Neuronal stem cell (in vitro differentiated cells): ENCODE results near the gene CMBL.
A peak's percentile ranks its signal among the peaks of the same experiment; 100 is the strongest.

Source experiments
- DNase-seq: peaks from one replicate; pipeline ENCODE4 v3.0.0-alpha.2; 2013; ENCODE audit warnings: low spot score
- H2AFZ ChIP-seq: one replicate; pipeline ENCODE4 v1.6.1; 2013; ENCODE audit warnings: mild to moderate bottlenecking, low read length, inconsistent platforms
- H2AK5ac ChIP-seq: 2 replicates; pipeline ENCODE4 v1.6.1; 2013; ENCODE audit warnings: low read depth, mild to moderate bottlenecking, inconsistent platforms, low read length, moderate library complexity, mixed read lengths
- H2BK120ac ChIP-seq: 2 replicates; pipeline ENCODE4 v1.6.1; 2013; ENCODE audit warnings: low read depth, mild to moderate bottlenecking, inconsistent platforms, low read length, moderate library complexity, mixed read lengths
- H2BK12ac ChIP-seq: one replicate; pipeline ENCODE4 v1.6.1; 2013; ENCODE audit warnings: low read length, inconsistent platforms
- H2BK15ac ChIP-seq: 2 replicates; pipeline ENCODE4 v1.6.1; 2013; ENCODE audit warnings: mild to moderate bottlenecking, low read length, inconsistent platforms, mixed read lengths
- H2BK5ac ChIP-seq: one replicate; pipeline ENCODE4 v1.6.1; 2013; ENCODE audit warnings: inconsistent platforms, mild to moderate bottlenecking, low read length, moderate library complexity
- H3K14ac ChIP-seq: one replicate; pipeline ENCODE4 v1.6.1; 2013; ENCODE audit warnings: low read length, inconsistent platforms
- H3K18ac ChIP-seq: 2 replicates; pipeline ENCODE4 v1.6.1; 2013; ENCODE audit warnings: low read length, inconsistent platforms
- H3K23ac ChIP-seq: 2 replicates; pipeline ENCODE4 v1.6.1; 2013; ENCODE audit warnings: low read depth, mild to moderate bottlenecking, mixed read lengths, low read length, inconsistent platforms; ENCODE audit not compliant: poor library complexity
- H3K27ac ChIP-seq: replicated peaks from 3 replicates; pipeline ENCODE4 v1.5.1; 2013; ENCODE audit warnings: low read length, inconsistent platforms
- H3K27me3 ChIP-seq, 3 experiments: 2 replicates each; pipeline ENCODE4 v1.6.1; 2013; ENCODE audit warnings: low read length in 3 of 3, mild to moderate bottlenecking in 2 of 3, inconsistent platforms in 1 of 3, low read depth in 1 of 3, mixed read lengths in 1 of 3, moderate library complexity in 1 of 3; ENCODE audit not compliant: control insufficient read depth in 3 of 3, insufficient read depth in 3 of 3
- H3K36me3 ChIP-seq, 2 donors: replicated peaks in 1 of 2; 2 replicates each; pipeline ENCODE4 v1.6.1; 2013; ENCODE audit warnings: low read length in 2 of 2; ENCODE audit not compliant: control insufficient read depth in 2 of 2, insufficient read depth in 2 of 2
- H3K4ac ChIP-seq: 2 replicates; pipeline ENCODE4 v1.6.1; 2013; ENCODE audit warnings: inconsistent platforms, mild to moderate bottlenecking, low read length, moderate library complexity
- H3K4me1 ChIP-seq, 2 donors: 1 replicate in 1 of 2; 2 replicates in 1 of 2; pipeline ENCODE4 v1.6.1; 2013; ENCODE audit warnings: low read length in 2 of 2, low read depth in 1 of 2; ENCODE audit not compliant: control insufficient read depth in 2 of 2, insufficient read depth in 1 of 2
- H3K4me2 ChIP-seq: one replicate; pipeline ENCODE4 v1.6.1; 2013; ENCODE audit warnings: mild to moderate bottlenecking, low read length, inconsistent platforms; ENCODE audit not compliant: insufficient read depth, poor library complexity, severe bottlenecking
- H3K4me3 ChIP-seq, 2 donors: 2 replicates each; pipeline ENCODE4 v1.5.1; 2013; ENCODE audit warnings: low read length in 2 of 2, mild to moderate bottlenecking in 2 of 2, inconsistent platforms in 1 of 2, moderate library complexity in 1 of 2
- H3K79me1 ChIP-seq: one replicate; pipeline ENCODE4 v1.6.1; 2013; ENCODE audit warnings: low read depth, mild to moderate bottlenecking, inconsistent platforms, low read length, moderate library complexity
- H3K9ac ChIP-seq: one replicate; pipeline ENCODE4 v1.6.1; 2013; ENCODE audit warnings: mild to moderate bottlenecking, low read depth, low read length, inconsistent platforms; ENCODE audit not compliant: poor library complexity
- H3K9me3 ChIP-seq, 2 donors: replicated peaks in 1 of 2; 2 replicates each; pipeline versions ENCODE3 to v1.6.1; 2013; ENCODE audit warnings: low read length in 2 of 2, mild to moderate bottlenecking in 2 of 2, inconsistent platforms in 1 of 2, low read depth in 1 of 2, mixed read lengths in 1 of 2, moderate library complexity in 1 of 2; ENCODE audit not compliant: control insufficient read depth in 2 of 2, insufficient read depth in 1 of 2
- H4K8ac ChIP-seq: one replicate; pipeline ENCODE4 v1.6.1; 2013; ENCODE audit warnings: low read depth, mild to moderate bottlenecking, inconsistent platforms, low read length, moderate library complexity
- H4K91ac ChIP-seq: one replicate; pipeline ENCODE4 v1.6.1; 2013; ENCODE audit warnings: low read length, low read depth, mild to moderate bottlenecking, inconsistent platforms; ENCODE audit not compliant: poor library complexity
- WGBS, 2 donors: extraction: QIAGEN DNeasy Blood & Tissue Kit; methylation state at CpG; one replicate each; pipeline ENCODE4 v1.1.7; 2013; ENCODE audit warnings: missing lambda C conversion rate in 2 of 2, mixed read lengths in 1 of 2; ENCODE audit not compliant: insufficient read length in 2 of 2, insufficient replicate concordance in 1 of 2; ENCODE audit errors: extremely low coverage in 2 of 2; 5-methylcytosine and 5-hydroxymethylcytosine counted together

CMBL gene

DNA sequence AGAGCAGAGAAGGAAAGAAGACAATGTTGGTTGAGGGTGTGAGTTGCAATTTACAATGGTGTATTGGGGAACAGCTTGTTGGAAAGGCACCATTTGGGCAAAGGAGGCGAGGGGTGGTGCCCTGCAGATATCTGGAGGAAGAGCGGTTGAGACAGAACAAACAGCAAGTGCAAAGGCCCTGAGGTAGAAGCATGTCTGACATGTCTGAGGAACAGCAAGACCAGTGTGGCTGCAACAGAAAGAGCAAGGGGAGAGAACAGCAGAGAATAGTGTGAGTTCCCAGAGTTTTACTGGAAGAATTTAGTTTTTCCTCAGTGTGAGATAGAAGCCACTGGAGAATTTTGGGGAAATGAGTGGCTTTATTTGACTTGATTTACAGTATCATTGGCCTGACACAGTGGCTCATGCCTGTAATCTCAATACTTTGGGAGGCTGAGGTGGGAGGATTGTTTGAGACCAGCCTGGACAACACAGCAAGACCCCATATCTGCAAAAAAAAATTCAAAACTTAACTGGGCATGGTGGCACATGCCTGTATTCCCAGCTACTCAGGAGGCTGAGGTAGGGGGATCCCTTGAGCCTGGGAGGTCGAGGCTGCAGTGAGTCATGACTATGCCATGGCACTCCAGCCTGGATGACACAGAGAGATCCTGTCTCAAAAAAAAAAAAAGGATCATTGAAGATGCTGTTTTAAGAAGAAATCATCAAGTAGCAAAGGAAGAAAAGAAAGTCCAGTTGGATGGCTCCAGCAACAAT is 13.6 kb downstream of the CMBL start:
- Histone ChIP-seq H3K18ac (no peak overlapping the region), H2BK5ac (no peak overlapping the region), H3K27me3 (no peaks in the 10 kb centered on the region), H3K36me3 (peaks cover 2 to 13% of the 10 kb centered on the region in 2 donors), H3K27ac (no peak overlapping the region), H3K9me3 (peaks cover 0 to 1% of the 10 kb centered on the region in 2 donors), H2AFZ (no peak overlapping the region), H4K8ac (no peak overlapping the region), H3K9ac (no peak overlapping the region), H3K4me3 (no peak overlapping the region), H3K4me2 (no peak overlapping the region), H3K79me1 (no peaks in the 10 kb centered on the region), H3K23ac (no peak overlapping the region), H2BK120ac (no peak overlapping the region), H2AK5ac (no peak overlapping the region), H4K91ac (no peak overlapping the region), H3K4ac (no peak overlapping the region), H3K4me1 (peaks cover 0 to 8% of the 10 kb centered on the region in 2 donors), H3K14ac (no peak overlapping the region), H2BK15ac (no peak overlapping the region), H2BK12ac (no peak overlapping the region)
- no CpG with 5 or more reads among the region's 3 CpGs for WGBS, 2 donors
- DNase-seq = no peak

DNA sequence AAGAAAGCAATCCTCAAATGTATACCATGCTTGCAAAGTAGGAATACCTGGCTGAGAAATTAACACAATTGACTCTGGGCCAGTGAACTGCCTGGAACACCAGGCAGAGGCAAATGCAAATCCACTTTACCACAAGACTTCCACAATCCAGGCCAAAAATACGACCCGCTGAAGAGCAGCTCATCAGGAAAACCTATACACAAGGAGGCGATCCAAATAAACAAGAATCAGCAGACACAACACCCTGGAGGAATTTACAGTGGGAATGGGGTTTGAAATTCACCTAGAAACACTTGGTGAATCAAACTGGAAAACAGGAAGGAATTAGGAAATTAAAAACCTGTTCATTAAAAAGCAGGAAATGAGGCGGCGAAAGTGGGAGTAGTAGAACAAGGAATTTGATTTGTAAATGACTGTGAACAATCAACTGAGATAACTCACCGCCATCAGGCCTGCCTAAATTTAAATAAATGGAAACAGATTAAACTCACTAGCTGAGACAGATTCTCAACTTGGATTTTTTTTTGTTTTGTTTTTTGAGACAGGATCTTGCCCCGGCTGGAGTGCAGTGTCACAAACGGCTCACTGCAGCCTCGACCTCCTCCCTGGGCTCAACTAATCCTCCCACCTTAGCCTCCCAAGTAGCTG is 15.9 kb downstream of the CMBL start:
- Histone ChIP-seq H3K9me3 (peaks cover 0 to 1% of the 10 kb centered on the region in 2 donors), H3K36me3 (peaks cover under 1 to 26% of the 10 kb centered on the region in 2 donors), H2BK15ac (no peak overlapping the region), H3K27me3 (no peaks in the 10 kb centered on the region), H2AFZ (no peak overlapping the region), H3K18ac (no peak overlapping the region), H3K23ac (no peak overlapping the region), H4K8ac (no peak overlapping the region), H3K4me2 (no peak overlapping the region), H2BK5ac (no peak overlapping the region), H3K4me3 (no peak overlapping the region), H2BK12ac (no peak overlapping the region), H3K4ac (no peak overlapping the region), H3K4me1 (peaks cover 0 to 3% of the 10 kb centered on the region in 2 donors), H3K9ac (no peak overlapping the region), H4K91ac (no peak overlapping the region), H2AK5ac (no peak overlapping the region), H2BK120ac (no peak overlapping the region), H3K14ac (no peak overlapping the region), H3K79me1 (no peaks in the 10 kb centered on the region), H3K27ac (no peak overlapping the region)
- no peak for DNase-seq
- WGBS, 2 donors = no CpG with 5 or more reads among the region's 9 CpGs

DNA sequence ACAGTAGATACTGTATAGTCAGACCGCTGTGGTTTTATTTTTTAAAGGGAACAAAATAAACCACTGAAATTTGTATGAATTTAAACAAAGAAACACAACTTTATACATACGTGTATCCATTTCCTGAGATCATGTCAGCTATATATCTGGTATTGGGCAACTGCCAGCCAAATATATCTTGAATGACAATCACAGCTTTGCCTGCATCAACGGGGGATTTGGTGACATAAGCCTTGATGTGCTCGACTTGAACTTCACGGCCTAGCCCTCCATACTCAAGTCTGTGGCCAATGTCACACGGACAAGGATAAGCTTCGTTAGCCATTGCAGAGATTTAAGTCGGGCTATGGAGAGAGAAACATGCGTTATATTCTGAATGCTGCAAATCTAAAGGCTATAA is 17.3 kb downstream of the CMBL start:
- no peak overlapping the region for H4K8ac ChIP-seq
- no peak overlapping the region for H3K4me2 ChIP-seq
- no peak overlapping the region for H2BK12ac ChIP-seq
- no peak overlapping the region for H2AFZ ChIP-seq
- no peak for DNase-seq
- H3K23ac ChIP-seq = no peak overlapping the region
- peaks cover 6 to 33% of the 10 kb centered on the region in 2 donors for H3K36me3 ChIP-seq
- H2BK120ac ChIP-seq = no peak overlapping the region
- no peaks in the 10 kb centered on the region for H3K27me3 ChIP-seq
- no peak overlapping the region for H3K4me3 ChIP-seq
- H3K14ac ChIP-seq = no peak overlapping the region
- peaks cover 0 to 3% of the 10 kb centered on the region in 2 donors for H3K4me1 ChIP-seq
- H4K91ac ChIP-seq = no peak overlapping the region
- no peak overlapping the region for H3K9ac ChIP-seq
- H2BK15ac ChIP-seq = no peak overlapping the region
- H3K27ac ChIP-seq = no peak overlapping the region
- WGBS, 2 donors = no CpG with 5 or more reads among the region's 9 CpGs
- H3K9me3 ChIP-seq = no peaks in the 10 kb centered on the region
- H3K18ac ChIP-seq = no peak overlapping the region
- H2AK5ac ChIP-seq = no peak overlapping the region
- H2BK5ac ChIP-seq = no peak overlapping the region
- H3K79me1 ChIP-seq = no peaks in the 10 kb centered on the region
- H3K4ac ChIP-seq = no peak overlapping the region

DNA sequence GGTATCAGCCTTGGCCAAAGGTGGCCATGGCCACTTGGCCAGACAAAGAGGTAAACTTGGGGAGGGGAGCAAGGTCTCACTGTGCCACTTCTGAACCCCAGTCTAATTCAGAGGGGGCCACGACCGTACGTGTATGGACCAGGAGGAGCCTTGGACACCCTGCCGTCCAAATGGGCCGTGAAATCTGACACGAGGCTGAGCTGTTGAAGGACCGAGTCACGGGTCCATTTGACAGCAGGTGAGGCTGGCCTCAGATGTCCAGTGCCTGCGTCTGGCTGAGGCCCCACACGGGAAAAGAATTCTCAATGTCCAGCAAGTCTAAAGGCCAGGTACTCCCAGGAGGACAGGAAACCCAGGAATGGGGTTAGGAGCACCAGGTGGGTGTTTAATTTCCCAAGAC is 17.7 kb downstream of the CMBL start:
- no peak overlapping the region for H3K9ac ChIP-seq
- peak overlapping the region; percentile 52 for H3K18ac ChIP-seq
- H3K4me1 ChIP-seq = peaks cover 0 to 3% of the 10 kb centered on the region in 2 donors
- H4K8ac ChIP-seq = peak overlapping the region; percentile 31
- no peak overlapping the region for H2BK15ac ChIP-seq
- H2AK5ac ChIP-seq = peak overlapping the region; percentile 58
- no peaks in the 10 kb centered on the region for H3K27me3 ChIP-seq
- no peak overlapping the region for H3K14ac ChIP-seq
- no peaks in the 10 kb centered on the region for H3K79me1 ChIP-seq
- no peak overlapping the region for H3K4ac ChIP-seq
- WGBS, 2 donors = no CpG with 5 or more reads among the region's 10 CpGs
- H3K23ac ChIP-seq = peak overlapping the region; percentile 77
- H3K4me2 ChIP-seq = no peak overlapping the region
- H2BK120ac ChIP-seq = no peak overlapping the region
- no peak overlapping the region for H3K27ac ChIP-seq
- H3K36me3 ChIP-seq = peaks cover 6 to 33% of the 10 kb centered on the region in 2 donors
- no peak overlapping the region for H2AFZ ChIP-seq
- no peak overlapping the region for H3K4me3 ChIP-seq
- H2BK12ac ChIP-seq = no peak overlapping the region
- no peak for DNase-seq
- no peak overlapping the region for H2BK5ac ChIP-seq
- H4K91ac ChIP-seq = no peak overlapping the region
- no peaks in the 10 kb centered on the region for H3K9me3 ChIP-seq
